Lower leg skin (tissue), 3 donors: ENCODE measurements around the gene LGALS14.

ENCODE experiments used
- CTCF ChIP-seq, 3 donors: fragments of 450-650 bp; IDR thresholded peaks; one replicate each; pipeline ENCODE4 v1.5.1; 2016; ENCODE audit warnings: antibody characterized with exemption in 3 of 3, mild to moderate bottlenecking in 3 of 3, moderate library complexity in 2 of 3
- POLR2A ChIP-seq, 2 donors: fragments of 450-650 bp; IDR thresholded peaks; one replicate each; pipeline ENCODE4 v1.6.1; 2016 to 2017; ENCODE audit warnings: antibody characterized with exemption in 2 of 2, mild to moderate bottlenecking in 1 of 2, moderate library complexity in 1 of 2

- no peak for TF ChIP-seq CTCF (IDR thresholded peaks at IDR 0.05)
- no peak for TF ChIP-seq POLR2A (IDR thresholded peaks at IDR 0.05)
Measured at GRCh38 chr19:39681416-39681815, 22.9 kb upstream of the LGALS14 start.
